ENCODE results near the gene USP12. TPM values are rescaled to one million over a fixed set of nuclear protein-coding genes. Genes with fewer than 3 reads are reported as not detected.

Gene USP12
- total RNA-seq, 1 experiment from 2014 or later = 20.6 TPM

DNA sequence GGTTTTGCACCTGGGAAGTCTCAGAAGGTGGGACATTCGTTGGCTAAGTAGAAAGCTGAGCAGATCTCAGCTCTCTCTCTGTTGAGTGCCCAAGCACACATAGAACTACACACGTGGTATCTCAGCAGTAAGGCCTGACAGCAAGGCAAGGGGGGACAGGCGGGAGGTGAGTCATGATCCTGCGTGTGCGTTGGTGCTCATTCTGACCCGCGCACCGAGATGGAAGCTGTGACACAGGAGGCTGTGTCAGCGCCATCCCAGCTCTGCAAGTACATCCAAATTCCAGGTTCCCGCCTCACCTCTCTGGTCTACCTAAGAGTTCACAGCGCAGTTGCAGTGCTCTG, 135.7 kb downstream of the USP12 start:
- no TSS peak for BruUV-seq (replicated peaks)
- TF ChIP-seq, protein P1, sequence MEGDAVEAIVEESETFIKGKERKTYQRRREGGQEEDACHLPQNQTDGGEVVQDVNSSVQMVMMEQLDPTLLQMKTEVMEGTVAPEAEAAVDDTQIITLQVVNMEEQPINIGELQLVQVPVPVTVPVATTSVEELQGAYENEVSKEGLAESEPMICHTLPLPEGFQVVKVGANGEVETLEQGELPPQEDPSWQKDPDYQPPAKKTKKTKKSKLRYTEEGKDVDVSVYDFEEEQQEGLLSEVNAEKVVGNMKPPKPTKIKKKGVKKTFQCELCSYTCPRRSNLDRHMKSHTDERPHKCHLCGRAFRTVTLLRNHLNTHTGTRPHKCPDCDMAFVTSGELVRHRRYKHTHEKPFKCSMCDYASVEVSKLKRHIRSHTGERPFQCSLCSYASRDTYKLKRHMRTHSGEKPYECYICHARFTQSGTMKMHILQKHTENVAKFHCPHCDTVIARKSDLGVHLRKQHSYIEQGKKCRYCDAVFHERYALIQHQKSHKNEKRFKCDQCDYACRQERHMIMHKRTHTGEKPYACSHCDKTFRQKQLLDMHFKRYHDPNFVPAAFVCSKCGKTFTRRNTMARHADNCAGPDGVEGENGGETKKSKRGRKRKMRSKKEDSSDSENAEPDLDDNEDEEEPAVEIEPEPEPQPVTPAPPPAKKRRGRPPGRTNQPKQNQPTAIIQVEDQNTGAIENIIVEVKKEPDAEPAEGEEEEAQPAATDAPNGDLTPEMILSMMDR (IDR thresholded peaks at IDR 0.05; ENCODE audit: unreplicated experiment) = no peak
- Mint-ChIP-seq H3K27me3 (ENCODE audit: insufficient read depth, unreplicated experiment) (no peaks in the 10 kb centered on the region), H3K9me3 (ENCODE audit: unreplicated experiment) (no peaks in the 10 kb centered on the region), H3K4me1 (ENCODE audit: insufficient read depth, unreplicated experiment) (peaks cover 25% of the 10 kb centered on the region), H3K36me3 (ENCODE audit: insufficient read depth, unreplicated experiment) (peaks cover 6% of the 10 kb centered on the region), H3K27ac (ENCODE audit: low read depth, unreplicated experiment) (no peak overlapping the region), H3K4me3 (ENCODE audit: unreplicated experiment) (no peak overlapping the region)
- ChIA-PET CTCF (interaction anchor here (1.2 kb wide), 1 partner anchor 322 kb away, joined by 3 read pairs; no protein-coding TSS in a partner anchor), POLR2A (interaction anchor here (0.7 to 1.1 kb wide), 2 partner anchors 27 to 218 kb away, joined by 3 to 4 read pairs; no protein-coding TSS in a partner anchor)
- intact Hi-C loops (cut with micrococcal nuclease) = no loop called here
- peak; percentile 38 for DNase-seq (ENCODE audit: unreplicated experiment)

DNA sequence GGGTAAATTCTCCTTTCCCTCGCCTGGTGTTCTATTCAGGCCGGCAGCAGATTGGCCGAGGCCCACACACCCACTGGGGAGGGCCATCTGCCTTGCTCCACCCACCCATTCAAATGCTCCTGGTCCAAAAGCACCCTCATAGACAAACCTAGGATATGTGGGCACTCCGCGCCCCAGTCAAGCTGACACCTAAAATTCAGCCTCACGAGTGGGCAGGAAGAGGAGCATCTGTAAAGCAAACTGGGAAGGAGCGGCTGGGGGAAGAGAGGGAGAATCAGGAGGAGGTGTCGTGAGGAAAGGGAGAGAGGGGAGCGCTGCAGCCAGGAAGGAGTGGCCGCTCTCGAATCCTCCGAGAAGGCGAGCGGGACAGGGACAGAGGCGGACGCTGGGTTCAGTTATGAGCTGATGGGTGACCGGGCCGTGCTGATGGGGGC, 136.9 kb downstream of the USP12 start:
- BruUV-seq (replicated peaks) = no TSS peak
- ChIA-PET POLR2A (interaction anchor here (0.6 to 1.1 kb wide), 3 partner anchors 28 to 148 kb away, joined by 3 to 4 read pairs (median 4); no protein-coding TSS in a partner anchor), CTCF (interaction anchor here (0.8 kb wide), 1 partner anchor 20 kb away, joined by 4 read pairs; no protein-coding TSS in a partner anchor)
- H3K9me3 Mint-ChIP-seq (ENCODE audit: unreplicated experiment) = no peaks in the 10 kb centered on the region
- H3K36me3 Mint-ChIP-seq (ENCODE audit: insufficient read depth, unreplicated experiment) = peaks cover 6% of the 10 kb centered on the region
- TF ChIP-seq, protein P1 (IDR thresholded peaks at IDR 0.05; ENCODE audit: unreplicated experiment) = no peak
- no peak overlapping the region for H3K27ac Mint-ChIP-seq (ENCODE audit: low read depth, unreplicated experiment)
- no peak for DNase-seq (ENCODE audit: unreplicated experiment)
- H3K27me3 Mint-ChIP-seq (ENCODE audit: insufficient read depth, unreplicated experiment) = no peaks in the 10 kb centered on the region
- peaks cover 25% of the 10 kb centered on the region for H3K4me1 Mint-ChIP-seq (ENCODE audit: insufficient read depth, unreplicated experiment)
- intact Hi-C loops (cut with micrococcal nuclease) = no loop called here
- no peak overlapping the region for H3K4me3 Mint-ChIP-seq (ENCODE audit: unreplicated experiment)

DNA sequence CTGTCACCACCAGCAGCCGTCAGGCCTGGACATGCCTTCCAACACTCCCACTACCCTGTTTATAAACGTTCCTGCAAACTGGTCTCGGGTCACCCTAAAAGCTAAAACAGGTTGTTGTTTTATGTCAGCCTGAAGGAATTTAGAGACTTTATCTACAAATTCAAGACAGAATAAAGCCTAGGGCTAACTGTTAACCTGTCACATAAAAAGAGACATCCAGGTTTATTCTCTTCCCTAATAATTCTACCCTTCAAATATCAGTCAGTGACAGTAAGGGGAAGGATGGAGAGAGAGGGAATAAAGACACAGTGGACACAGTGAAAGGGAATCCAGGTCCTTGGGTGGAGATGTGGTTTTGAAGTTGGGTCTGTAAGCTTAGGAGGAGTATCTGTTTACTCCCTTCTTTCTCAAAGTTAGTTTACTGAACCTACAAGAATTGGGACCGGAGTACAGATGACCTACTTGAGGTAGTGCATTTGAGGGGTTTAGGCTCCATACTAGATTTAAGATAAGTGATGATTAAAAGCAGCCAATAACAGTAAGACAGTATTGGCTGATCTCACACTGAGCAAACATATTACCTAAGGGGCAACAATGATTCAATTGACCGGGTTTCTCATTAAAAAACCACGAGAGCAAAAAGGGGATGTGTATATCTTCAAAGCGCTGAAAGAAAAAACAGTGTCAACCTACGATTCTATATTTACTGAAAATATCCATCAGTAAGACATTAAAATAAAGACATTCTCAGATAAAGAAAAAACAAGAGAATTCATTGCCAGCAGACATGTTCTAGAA, 142.7 kb downstream of the USP12 start:
- H3K27ac Mint-ChIP-seq (ENCODE audit: low read depth, unreplicated experiment) = no peak overlapping the region
- no peaks in the 10 kb centered on the region for H3K4me1 Mint-ChIP-seq (ENCODE audit: insufficient read depth, unreplicated experiment)
- POLR2A ChIA-PET = no interaction called here
- H3K27me3 Mint-ChIP-seq (ENCODE audit: insufficient read depth, unreplicated experiment) = peaks cover 17% of the 10 kb centered on the region
- H3K4me3 Mint-ChIP-seq (ENCODE audit: unreplicated experiment) = no peak overlapping the region
- intact Hi-C loops (cut with micrococcal nuclease) = no loop called here
- CTCF ChIA-PET = interaction anchor here (0.6 to 1.0 kb wide), 2 partner anchors 9 to 330 kb away, joined by 3 to 5 read pairs; no protein-coding TSS in a partner anchor
- TF ChIP-seq, protein P1 (IDR thresholded peaks at IDR 0.05; ENCODE audit: unreplicated experiment) = no peak
- DNase-seq (ENCODE audit: unreplicated experiment) = no peak
- no TSS peak for BruUV-seq (replicated peaks)
- H3K9me3 Mint-ChIP-seq (ENCODE audit: unreplicated experiment) = no peaks in the 10 kb centered on the region
- no peaks in the 10 kb centered on the region for H3K36me3 Mint-ChIP-seq (ENCODE audit: insufficient read depth, unreplicated experiment)

DNA sequence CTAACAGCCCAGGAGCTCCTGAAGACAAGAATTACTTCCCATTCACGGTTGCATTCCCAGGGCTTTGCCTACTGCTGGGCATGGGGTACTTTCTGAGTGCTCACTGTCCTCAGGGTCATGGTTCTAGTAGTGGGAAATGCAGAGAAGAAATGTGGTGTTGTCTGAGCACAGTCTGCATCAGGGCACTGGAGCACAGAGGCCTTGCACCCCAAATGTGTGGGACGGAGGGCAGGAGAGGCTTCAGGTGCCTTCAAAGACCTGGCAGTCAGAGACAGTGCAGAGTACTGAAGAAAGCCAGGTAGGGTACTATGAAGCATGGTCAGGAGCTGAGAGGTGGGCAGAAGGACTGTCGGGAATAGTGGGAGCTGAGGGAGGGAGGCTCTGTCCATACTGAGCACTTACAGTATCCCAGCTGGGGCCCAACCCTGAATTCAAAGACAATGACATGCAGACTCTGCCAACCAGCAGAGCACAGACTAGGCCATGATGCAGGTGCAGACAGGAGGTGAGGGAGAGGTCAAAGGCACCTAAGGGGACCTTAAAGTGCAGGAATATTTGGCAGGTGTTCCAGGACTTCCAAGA, 144.4 kb downstream of the USP12 start:
- TF ChIP-seq, protein P1 (IDR thresholded peaks at IDR 0.05; ENCODE audit: unreplicated experiment) = no peak
- Mint-ChIP-seq H3K36me3 (ENCODE audit: insufficient read depth, unreplicated experiment) (no peaks in the 10 kb centered on the region), H3K9me3 (ENCODE audit: unreplicated experiment) (no peaks in the 10 kb centered on the region), H3K27me3 (ENCODE audit: insufficient read depth, unreplicated experiment) (peaks cover 17% of the 10 kb centered on the region), H3K27ac (ENCODE audit: low read depth, unreplicated experiment) (no peak overlapping the region), H3K4me1 (ENCODE audit: insufficient read depth, unreplicated experiment) (peaks cover 5% of the 10 kb centered on the region), H3K4me3 (ENCODE audit: unreplicated experiment) (no peak overlapping the region)
- no TSS peak for BruUV-seq (replicated peaks)
- no peak for DNase-seq (ENCODE audit: unreplicated experiment)
- ChIA-PET POLR2A (no interaction called here), CTCF (interaction anchor here (0.6 kb wide), 1 partner anchor 307 kb away, joined by 4 read pairs; no protein-coding TSS in a partner anchor)
- intact Hi-C loops (cut with micrococcal nuclease) = no loop called here
